HepG2 (cell line): ENCODE measurements around the gene ZNF488. TPM values are rescaled to one million over a fixed set of nuclear protein-coding genes. Genes with fewer than 3 reads are reported as not detected.

Experiments used
- ATAC-seq: fragments of 200-7000 bp; cut with Tn5 transposase; 3 replicates; pipeline ENCODE4 v1.9.1; 2020; ENCODE audit warnings: mild to moderate bottlenecking, moderate library complexity
- BruUV-seq: library from RNA; stranded (reverse); fragments of 400-500 nt; replicated peaks from 2 replicates; lab custom pipeline; 2021; lab: Mats Ljungman, UMichigan
- CTCF ChIA-PET: fragments of 300-600 bp; formaldehyde crosslinking; extraction: SDS; loops from one replicate; lab custom pipeline; 2021; ENCODE audit warnings: low total read pairs, inconsistent platforms, low intra/inter-chr PET ratio; lab: Yijun Ruan, JAX
- POLR2A ChIA-PET: fragments of 350-600 bp; sonication (Branson Sonifier 250); formaldehyde crosslinking; loops from one replicate; lab custom pipeline; 2020; ENCODE audit warnings: antibody characterized with exemption, inconsistent platforms; lab: Yijun Ruan, JAX
- DNase-seq: peaks from one replicate; pipeline ENCODE4 v3.0.0-alpha.2; 2015; ENCODE audit warnings: low spot score
- FAIRE-seq: peaks from 3 replicates; lab custom pipeline; 2011; peaks lifted over from hg19 to GRCh38; lab: Jason Lieb, UNC
- H2AFZ ChIP-seq: one replicate; pipeline ENCODE4 v1.6.1; 2011; ENCODE audit warnings: low read length, inconsistent platforms
- H3K27ac ChIP-seq: fragments of 300-600 bp; 3 replicates; pipeline ENCODE4 v1.8.0; 2011; ENCODE audit warnings: mixed run types, mild to moderate bottlenecking, mixed read lengths, low read length, inconsistent platforms; ENCODE audit not compliant: insufficient read depth; ENCODE audit errors: extremely low read length
- H3K27me3 ChIP-seq, 2 experiments: fragments of 200-600 bp in 1 of 2; 2 replicates in 1 of 2; 3 replicates in 1 of 2; pipeline versions ENCODE4 v1.6.0 to v1.8.0; 2011; ENCODE audit warnings: low read length in 2 of 2, mild to moderate bottlenecking in 2 of 2, moderate library complexity in 2 of 2, inconsistent platforms in 1 of 2; ENCODE audit not compliant: insufficient read depth in 2 of 2, control insufficient read depth in 1 of 2
- H3K36me3 ChIP-seq, 2 experiments: fragments of 200-600 bp in 1 of 2; replicated peaks in 1 of 2; 2 replicates in 1 of 2; 3 replicates in 1 of 2; pipeline versions ENCODE4 v1.5.1 to v1.8.0; 2011; ENCODE audit warnings: low read length in 2 of 2, inconsistent platforms in 1 of 2; ENCODE audit not compliant: insufficient read depth in 2 of 2, control insufficient read depth in 1 of 2
- H3K4me1 ChIP-seq: 2 replicates; pipeline ENCODE4 v1.5.1; 2012; ENCODE audit warnings: low read length, inconsistent platforms; ENCODE audit not compliant: insufficient read depth
- H3K4me2 ChIP-seq: 2 replicates; pipeline ENCODE4 v1.6.0; 2011; ENCODE audit warnings: low read depth, low read length, inconsistent platforms
- H3K4me3 ChIP-seq, 3 experiments: fragments of 200-600 bp in 1 of 3; sonication (generic), shearing (Covaris generic) in 1 of 3; replicated peaks in 1 of 3; 2 replicates each; pipeline ENCODE4 v1.5.1; 2011 to 2016; ENCODE audit warnings: low read length in 3 of 3, inconsistent platforms in 2 of 3, low read depth in 2 of 3, mild to moderate bottlenecking in 2 of 3, control low read depth in 1 of 3, mixed read lengths in 1 of 3; ENCODE audit not compliant: insufficient read depth in 1 of 3
- H3K79me2 ChIP-seq: one replicate; pipeline ENCODE4 v1.6.1; 2011; ENCODE audit warnings: low read length, inconsistent platforms; ENCODE audit not compliant: insufficient read depth
- H3K9ac ChIP-seq: 2 replicates; pipeline ENCODE4 v1.6.0; 2011; ENCODE audit warnings: mild to moderate bottlenecking, low read depth, low read length, inconsistent platforms; ENCODE audit not compliant: insufficient read depth
- H3K9me3 ChIP-seq: 2 replicates; pipeline ENCODE4 v1.5.1; 2012; ENCODE audit warnings: mild to moderate bottlenecking, low read length
- H4K20me1 ChIP-seq: 2 replicates; pipeline ENCODE4 v1.6.0; 2011; ENCODE audit warnings: inconsistent platforms, mild to moderate bottlenecking, low read length, moderate library complexity; ENCODE audit not compliant: insufficient read depth
- ATF7 ChIP-seq, 2 experiments: fragments of 450-650 bp in 1 of 2; sonication (generic) in 1 of 2; formaldehyde crosslinking in 1 of 2; IDR thresholded peaks; 2 replicates each; pipeline versions ENCODE4 v1.4.0 to v1.6.1; 2016 to 2020; ENCODE audit warnings: antibody characterized with exemption in 1 of 2, mild to moderate bottlenecking in 1 of 2, missing genetic modification reagents in 1 of 2
- CREB1 ChIP-seq, 2 experiments: fragments of 450-650 bp in 1 of 2; IDR thresholded peaks; 2 replicates each; pipeline ENCODE4 v1.6.1; 2016 to 2017; ENCODE audit warnings: control low read depth in 1 of 2, mild to moderate bottlenecking in 1 of 2, missing compliant biosample characterization in 1 of 2, missing genetic modification characterization in 1 of 2
- GABPA ChIP-seq, 2 experiments: IDR thresholded peaks; 2 replicates each; pipeline ENCODE4 v1.6.1; 2011 to 2016; ENCODE audit warnings: low read depth in 2 of 2, low read length in 1 of 2, missing biosample characterization in 1 of 2, missing genetic modification characterization in 1 of 2
- PHF20 ChIP-seq: sonication (generic); formaldehyde crosslinking; IDR thresholded peaks from 2 replicates; pipeline ENCODE4 v1.5.0; 2020; ENCODE audit warnings: mild to moderate bottlenecking, missing genetic modification reagents
- RAD21 ChIP-seq: fragments of 450-650 bp; formaldehyde crosslinking; IDR thresholded peaks from 2 replicates; pipeline ENCODE4 v1.5.0; 2020; ENCODE audit warnings: mild to moderate bottlenecking
- SMC3 ChIP-seq: IDR thresholded peaks from 2 replicates; pipeline ENCODE4 v1.6.1; 2011; ENCODE audit warnings: low read length, improper control_type of control experiment
- STAG1 ChIP-seq: sonication (generic); formaldehyde crosslinking; IDR thresholded peaks from 2 replicates; pipeline ENCODE4 v1.4.0; 2020; ENCODE audit warnings: missing genetic modification reagents
- XRCC5 ChIP-seq: fragments of 200-400 bp; formaldehyde crosslinking; optimal IDR thresholded peaks from 2 replicates; pipeline ENCODE3; 2017; ENCODE audit warnings: mild to moderate bottlenecking, low read length
- ZNF746 ChIP-seq: sonication (generic); formaldehyde crosslinking; IDR thresholded peaks from 2 replicates; pipeline ENCODE4 v1.8.0; 2022; ENCODE audit warnings: mild to moderate bottlenecking, missing genetic modification reagents
- ZNF781 ChIP-seq: sonication (generic); formaldehyde crosslinking; IDR thresholded peaks from 2 replicates; pipeline ENCODE4 v1.5.1; 2020; ENCODE audit warnings: borderline replicate concordance, mild to moderate bottlenecking, missing genetic modification reagents; ENCODE audit errors: not compliant biosample characterization
- WGBS: methylation state at CpG from one replicate; pipeline ENCODE4 v1.1.6; 2017; ENCODE audit warnings: low lambda C conversion rate; 5-methylcytosine and 5-hydroxymethylcytosine counted together
- in situ Hi-C: cut with HindIII; loops from 2 replicates; pipeline ENCODE4 v1.10.0; 2017; ENCODE audit warnings: low pct_unique_long_range_greater_than_20kb; ENCODE audit not compliant: extremely low pct_ligation_motif_present
- intact Hi-C: fragments of 100-400 bp; cut with micrococcal nuclease; formaldehyde crosslinking; loops from one replicate; pipeline ENCODE4 v1.10.0; 2022; ENCODE audit not compliant: unreplicated experiment
- polyA plus RNA-seq, 8 experiments: library from polyadenylated mRNA; depleted of rRNA in 3 of 8; stranded (reverse) in 7 of 8; unstranded in 1 of 8; fragments of >200 nt; fragmentation: Illumina TruSeq in 4 of 8; extraction: Trizol in 4 of 8; gene quantifications; 2 replicates each; pipeline versions ENCODE4 v1.2.1 to v1.2.3, GENCODE V29; 2011 to 2016; ENCODE audit warnings: low read depth in 4 of 8, missing spikeins in 1 of 8, mixed read lengths in 1 of 8; ENCODE audit not compliant: insufficient read depth in 1 of 8
- total RNA-seq, 5 experiments: library from RNA; depleted of rRNA; stranded (reverse); fragments of >200 nt; fragmentation: Illumina TruSeq; extraction: Trizol; gene quantifications; 2 replicates each; pipeline ENCODE4 v1.2.3, GENCODE V29; 2016; ENCODE audit warnings: low read depth in 1 of 5
- TF ChIP-seq, protein P1 (sequence below): sonication (generic); formaldehyde crosslinking; IDR thresholded peaks from 2 replicates; pipeline ENCODE4 v1.5.0; 2020; ENCODE audit warnings: mild to moderate bottlenecking, missing genetic modification reagents, moderate library complexity

ZNF488 gene
- total and polyA plus RNA-seq, 2 of the 13 experiments (the other 11 are each of a cell fraction or from before 2014, with no cell fraction given) = 0.13 to 0.15 TPM

DNA sequence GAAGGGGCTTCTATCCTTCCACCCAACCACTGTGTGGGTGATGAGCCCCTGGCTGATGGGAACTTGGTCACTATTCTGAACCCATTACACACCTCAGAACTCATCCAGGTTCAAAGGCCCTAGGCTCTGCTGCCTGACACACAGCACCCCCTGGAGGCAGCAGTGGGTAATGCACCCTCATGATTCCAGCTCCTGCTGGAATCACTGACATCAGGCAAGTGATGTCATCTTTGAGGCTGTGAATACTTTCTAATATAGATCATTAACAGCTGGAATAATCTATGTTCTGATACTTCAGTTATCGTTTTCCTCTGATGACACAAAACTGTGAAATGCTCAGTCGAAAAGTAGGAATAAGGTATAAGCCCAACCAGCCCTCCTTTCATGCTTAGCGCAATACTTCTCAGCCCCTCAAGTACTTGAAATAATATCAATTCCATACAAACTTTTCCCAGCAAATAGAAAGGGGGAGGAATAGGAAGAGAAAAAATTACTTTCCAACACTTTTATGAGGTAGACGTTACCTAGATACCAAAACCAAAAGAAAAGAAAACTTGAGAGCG is 43.4 kb downstream of the ZNF488 start:
- WGBS = 43% methylated on average over 5 of the region's 5 CpGs
- TF ChIP-seq, protein P1, sequence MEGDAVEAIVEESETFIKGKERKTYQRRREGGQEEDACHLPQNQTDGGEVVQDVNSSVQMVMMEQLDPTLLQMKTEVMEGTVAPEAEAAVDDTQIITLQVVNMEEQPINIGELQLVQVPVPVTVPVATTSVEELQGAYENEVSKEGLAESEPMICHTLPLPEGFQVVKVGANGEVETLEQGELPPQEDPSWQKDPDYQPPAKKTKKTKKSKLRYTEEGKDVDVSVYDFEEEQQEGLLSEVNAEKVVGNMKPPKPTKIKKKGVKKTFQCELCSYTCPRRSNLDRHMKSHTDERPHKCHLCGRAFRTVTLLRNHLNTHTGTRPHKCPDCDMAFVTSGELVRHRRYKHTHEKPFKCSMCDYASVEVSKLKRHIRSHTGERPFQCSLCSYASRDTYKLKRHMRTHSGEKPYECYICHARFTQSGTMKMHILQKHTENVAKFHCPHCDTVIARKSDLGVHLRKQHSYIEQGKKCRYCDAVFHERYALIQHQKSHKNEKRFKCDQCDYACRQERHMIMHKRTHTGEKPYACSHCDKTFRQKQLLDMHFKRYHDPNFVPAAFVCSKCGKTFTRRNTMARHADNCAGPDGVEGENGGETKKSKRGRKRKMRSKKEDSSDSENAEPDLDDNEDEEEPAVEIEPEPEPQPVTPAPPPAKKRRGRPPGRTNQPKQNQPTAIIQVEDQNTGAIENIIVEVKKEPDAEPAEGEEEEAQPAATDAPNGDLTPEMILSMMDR (CRISPR knock-in tag) = peak; percentile 86
- no peak for TF ChIP-seq PHF20 (CRISPR knock-in tag)
- TF ChIP-seq XRCC5 = peak; percentile 62
- TF ChIP-seq ATF7 (IDR thresholded peaks at IDR 0.05) = peak; percentile 36; the same call in 1 of the 2 replicates
- no peak for TF ChIP-seq ATF7 (CRISPR knock-in tag; IDR thresholded peaks at IDR 0.05)
- no peak for TF ChIP-seq ZNF781
- peak; percentile 53; the same call in 1 of the 2 replicates for TF ChIP-seq CREB1 (IDR thresholded peaks at IDR 0.05)
- no peak for TF ChIP-seq CREB1 (CRISPR knock-in tag; IDR thresholded peaks at IDR 0.05)
- peak; percentile 73 for TF ChIP-seq STAG1 (CRISPR knock-in tag)
- no peak for TF ChIP-seq GABPA (IDR thresholded peaks at IDR 0.05; ENCODE audit: low read depth, low read length)
- no peak for TF ChIP-seq GABPA (CRISPR knock-in tag; IDR thresholded peaks at IDR 0.05; ENCODE audit: low read depth)
- TF ChIP-seq SMC3 = peak; percentile 72
- no peak for TF ChIP-seq ZNF746 (CRISPR knock-in tag)
- peak; percentile 46 for TF ChIP-seq RAD21 (CRISPR knock-in tag)
- FAIRE-seq (no peak), DNase-seq (peak; percentile 47), ATAC-seq (peak; percentile 87)
- ChIA-PET CTCF (interaction anchor here (1.4 to 2.3 kb wide), 2 partner anchors 293 to 316 kb away, joined by 4 to 9 read pairs; no protein-coding TSS in a partner anchor), POLR2A (no interaction called here)
- Histone ChIP-seq H4K20me1 (no peaks in the 10 kb centered on the region), H2AFZ (no peak overlapping the region), H3K27ac (no peak overlapping the region), H3K36me3 (no peaks in the 10 kb centered on the region), H3K4me1 (no peaks in the 10 kb centered on the region), H3K27me3 (peaks cover 0 to 10% of the 10 kb centered on the region in 2 experiments; a peak in 1 of 5 replicates), H3K9me3 (no peaks in the 10 kb centered on the region), H3K79me2 (no peaks in the 10 kb centered on the region), H3K9ac (no peak overlapping the region), H3K4me2 (no peak overlapping the region), H3K4me3 (no peak overlapping the region)
- intact Hi-C loops (no loop called here), in situ Hi-C loops (no loop called here)
- no TSS peak for BruUV-seq
